IPS-20b (cell line): ENCODE data around the gene NAV2.

Experiments
- H3K27ac ChIP-seq: one replicate; pipeline ENCODE4 v1.5.1; 2013; ENCODE audit warnings: low read length
- H3K27me3 ChIP-seq: 2 replicates; pipeline ENCODE4 v1.6.1; 2013; ENCODE audit warnings: mild to moderate bottlenecking, low read length, inconsistent platforms; ENCODE audit not compliant: insufficient read depth
- H3K36me3 ChIP-seq: 2 replicates; pipeline ENCODE4 v1.6.1; 2013; ENCODE audit warnings: low read depth, mild to moderate bottlenecking, inconsistent platforms, low read length, moderate library complexity; ENCODE audit not compliant: insufficient read depth
- H3K4me1 ChIP-seq: 2 replicates; pipeline ENCODE4 v1.6.1; 2013; ENCODE audit warnings: mild to moderate bottlenecking, control low read depth, inconsistent platforms, low read length, moderate library complexity; ENCODE audit not compliant: insufficient read depth
- H3K4me3 ChIP-seq: 2 replicates; pipeline ENCODE4 v1.5.1; 2013; ENCODE audit warnings: mild to moderate bottlenecking, low read length, inconsistent platforms
- H3K9ac ChIP-seq: 2 replicates; pipeline ENCODE4 v1.6.1; 2013; ENCODE audit warnings: low read depth, mild to moderate bottlenecking, inconsistent platforms, low read length, moderate library complexity
- H3K9me3 ChIP-seq: 2 replicates; pipeline ENCODE4 v1.6.1; 2013; ENCODE audit warnings: mild to moderate bottlenecking, low read depth, low read length, inconsistent platforms; ENCODE audit not compliant: insufficient read depth

Gene NAV2

GRCh38 chr11:20045098-20045688, 332.6 kb downstream of the NAV2 start:
- Histone ChIP-seq H3K4me3 (no peak overlapping the region), H3K4me1 (peaks cover 23% of the 10 kb centered on the region), H3K27ac (no peak overlapping the region), H3K27me3 (no peaks in the 10 kb centered on the region), H3K36me3 (peaks cover 81% of the 10 kb centered on the region), H3K9me3 (no peaks in the 10 kb centered on the region), H3K9ac (no peak overlapping the region)

- Histone ChIP-seq H3K4me1 (peaks cover 35% of the 10 kb centered on the region), H3K27ac (no peak overlapping the region), H3K9me3 (no peaks in the 10 kb centered on the region), H3K9ac (no peak overlapping the region), H3K27me3 (no peaks in the 10 kb centered on the region), H3K36me3 (peaks cover 81% of the 10 kb centered on the region), H3K4me3 (no peak overlapping the region)
Observed at GRCh38 chr11:20046416-20046815, 333.8 kb downstream of the NAV2 start.

GRCh38 chr11:20047006-20047768, 334.6 kb downstream of the NAV2 start:
- peaks cover 84% of the 10 kb centered on the region for H3K36me3 ChIP-seq

GRCh38 chr11:20047769-20048154, 335.1 kb downstream of the NAV2 start:
- Histone ChIP-seq H3K4me1 (peaks cover 25% of the 10 kb centered on the region), H3K27me3 (no peaks in the 10 kb centered on the region), H3K4me3 (no peak overlapping the region), H3K9ac (no peak overlapping the region), H3K27ac (no peak overlapping the region), H3K9me3 (no peaks in the 10 kb centered on the region), H3K36me3 (peaks cover 90% of the 10 kb centered on the region)

More at GRCh38 chr11:20047006-20047768, 334.6 kb downstream of the NAV2 start:
- no peak overlapping the region for H3K9ac ChIP-seq
- no peak overlapping the region for H3K27ac ChIP-seq
- no peaks in the 10 kb centered on the region for H3K27me3 ChIP-seq
- peaks cover 30% of the 10 kb centered on the region for H3K4me1 ChIP-seq
- H3K9me3 ChIP-seq = no peaks in the 10 kb centered on the region
- H3K4me3 ChIP-seq = no peak overlapping the region

- no peak overlapping the region for H3K4me3 ChIP-seq
- H3K27ac ChIP-seq = no peak overlapping the region
- no peaks in the 10 kb centered on the region for H3K27me3 ChIP-seq
- no peaks in the 10 kb centered on the region for H3K9me3 ChIP-seq
- no peak overlapping the region for H3K9ac ChIP-seq
- peaks cover 23% of the 10 kb centered on the region for H3K4me1 ChIP-seq
- H3K36me3 ChIP-seq = peaks cover 92% of the 10 kb centered on the region
Observed at GRCh38 chr11:20048246-20048645, 335.6 kb downstream of the NAV2 start.

- H3K27me3 ChIP-seq = no peaks in the 10 kb centered on the region
- H3K9me3 ChIP-seq = no peaks in the 10 kb centered on the region
- peaks cover 23% of the 10 kb centered on the region for H3K4me1 ChIP-seq
- H3K4me3 ChIP-seq = no peak overlapping the region
- no peak overlapping the region for H3K9ac ChIP-seq
- H3K36me3 ChIP-seq = peaks cover 96% of the 10 kb centered on the region
- no peak overlapping the region for H3K27ac ChIP-seq
Observed at GRCh38 chr11:20048707-20049106, 336.1 kb downstream of the NAV2 start.

GRCh38 chr11:20049231-20049630, 336.6 kb downstream of the NAV2 start:
- Histone ChIP-seq H3K27ac (no peak overlapping the region), H3K4me1 (peaks cover 23% of the 10 kb centered on the region), H3K9ac (no peak overlapping the region), H3K4me3 (no peak overlapping the region), H3K27me3 (no peaks in the 10 kb centered on the region), H3K36me3 (peaks cover 96% of the 10 kb centered on the region), H3K9me3 (no peaks in the 10 kb centered on the region)

- Histone ChIP-seq H3K27ac (no peak overlapping the region), H3K27me3 (no peaks in the 10 kb centered on the region), H3K9ac (peak overlapping the region; percentile 29; the same call in 1 of the 2 replicates), H3K36me3 (peaks cover 96% of the 10 kb centered on the region), H3K4me1 (peaks cover 23% of the 10 kb centered on the region), H3K4me3 (peak overlapping the region; percentile 10; the same call in 1 of the 2 replicates), H3K9me3 (no peaks in the 10 kb centered on the region)
Observed at GRCh38 chr11:20050048-20050447, 337.4 kb downstream of the NAV2 start.

- Histone ChIP-seq H3K9me3 (no peaks in the 10 kb centered on the region), H3K4me1 (peaks cover 23% of the 10 kb centered on the region), H3K9ac (peak overlapping the region; percentile 29; the same call in 1 of the 2 replicates), H3K27me3 (no peaks in the 10 kb centered on the region), H3K4me3 (peak overlapping the region; percentile 10; the same call in 1 of the 2 replicates), H3K27ac (peak overlapping the region; percentile 41), H3K36me3 (peaks cover 96% of the 10 kb centered on the region)
Observed at GRCh38 chr11:20050551-20051333, 338.1 kb downstream of the NAV2 start.

GRCh38 chr11:20051469-20052399, 339.1 kb downstream of the NAV2 start:
- peak overlapping the region; percentile 41 for H3K27ac ChIP-seq
- no peaks in the 10 kb centered on the region for H3K27me3 ChIP-seq
- H3K9me3 ChIP-seq = no peaks in the 10 kb centered on the region
- peaks cover 98% of the 10 kb centered on the region for H3K36me3 ChIP-seq
- peaks cover 23% of the 10 kb centered on the region for H3K4me1 ChIP-seq
- H3K4me3 ChIP-seq = no peak overlapping the region
- no peak overlapping the region for H3K9ac ChIP-seq

GRCh38 chr11:20053572-20053971, 340.9 kb downstream of the NAV2 start:
- Histone ChIP-seq H3K9ac (no peak overlapping the region), H3K4me1 (peaks cover 23% of the 10 kb centered on the region), H3K4me3 (no peak overlapping the region), H3K9me3 (no peaks in the 10 kb centered on the region), H3K27ac (no peak overlapping the region), H3K36me3 (peaks cover 98% of the 10 kb centered on the region), H3K27me3 (no peaks in the 10 kb centered on the region)
